Spleen (tissue), 11 donors: ENCODE results near the gene CDK19. TPM values are rescaled to one million over a fixed set of nuclear protein-coding genes. Genes with fewer than 3 reads are reported as not detected.

ENCODE experiments used
- DNase-seq: peaks from one replicate; pipeline ENCODE4 v3.0.0-alpha.2; 2020
- H3K27ac ChIP-seq, 8 donors: fragments of 200-600 bp; sonication (generic) in 7 of 8; 1 replicate in 4 of 8; 2 replicates in 4 of 8; pipeline versions ENCODE4 v1.5.0 to v1.8.0; 2016 to 2021; ENCODE audit warnings: inconsistent platforms in 4 of 8, mild to moderate bottlenecking in 4 of 8, moderate library complexity in 1 of 8
- H3K27me3 ChIP-seq, 7 donors: fragments of 200-600 bp; sonication (generic) in 6 of 7; replicated peaks in 1 of 7; 1 replicate in 4 of 7; 2 replicates in 3 of 7; pipeline versions ENCODE4 v1.5.0 to v1.8.0; 2016 to 2021; ENCODE audit warnings: inconsistent platforms in 3 of 7, mild to moderate bottlenecking in 1 of 7
- H3K36me3 ChIP-seq, 6 donors: fragments of 200-600 bp; sonication (generic) in 5 of 6; 1 replicate in 4 of 6; 2 replicates in 2 of 6; pipeline versions ENCODE4 v1.5.0 to v1.8.0; 2016 to 2021; ENCODE audit warnings: inconsistent platforms in 2 of 6
- H3K4me1 ChIP-seq, 6 donors: fragments of 200-600 bp; sonication (generic) in 5 of 6; 1 replicate in 3 of 6; 2 replicates in 3 of 6; pipeline versions ENCODE4 v1.5.0 to v1.8.0; 2016 to 2021; ENCODE audit warnings: inconsistent platforms in 3 of 6
- H3K4me3 ChIP-seq, 8 donors: fragments of 200-600 bp; sonication (generic) in 7 of 8; 1 replicate in 4 of 8; 2 replicates in 4 of 8; pipeline versions ENCODE4 v1.5.0 to v1.8.0; 2016 to 2021; ENCODE audit warnings: inconsistent platforms in 4 of 8, mild to moderate bottlenecking in 4 of 8, moderate library complexity in 2 of 8
- H3K9me3 ChIP-seq, 8 donors: fragments of 200-600 bp; sonication (generic) in 7 of 8; 1 replicate in 4 of 8; 2 replicates in 4 of 8; pipeline versions ENCODE4 v1.5.0 to v1.8.0; 2016 to 2021; ENCODE audit warnings: inconsistent platforms in 4 of 8
- POLR2A ChIP-seq, 3 donors: fragments of 450-650 bp; IDR thresholded peaks; one replicate each; pipeline ENCODE4 v1.5.1; 2017; ENCODE audit warnings: antibody characterized with exemption in 3 of 3, mild to moderate bottlenecking in 1 of 3
- POLR2AphosphoS5 ChIP-seq, 3 donors: sonication (generic); formaldehyde crosslinking; IDR thresholded peaks; one replicate each; pipeline ENCODE4 v1.5.1; 2017; ENCODE audit warnings: antibody characterized with exemption in 3 of 3
- WGBS, 5 donors: extraction: QIAGEN DNeasy Blood & Tissue Kit in 3 of 5; methylation state at CpG; one replicate each; pipeline versions ENCODE4 v1.1.5 to v1.1.7; 2013 to 2018; 5-methylcytosine and 5-hydroxymethylcytosine counted together
- intact Hi-C: fragments of 100-400 bp; cut with DNase I; formaldehyde crosslinking; loops from one replicate; pipeline ENCODE4 v1.15.0; 2023; ENCODE audit warnings: low total_unique reads
- polyA plus RNA-seq, 3 donors: library from polyadenylated mRNA; stranded (reverse); fragments of 200-250 nt; gene quantifications; one replicate each; pipeline ENCODE4 v1.2.1, GENCODE V29; 2013
- total RNA-seq, 7 donors: library from RNA; depleted of rRNA in 3 of 7; stranded (reverse); fragments of >200 nt in 3 of 7; fragmentation: NEBNext Ultra II Directional in 4 of 7; extraction: Animal tissue kit (Norgen Biotek cat#: 25700) in 4 of 7; gene quantifications; one replicate each; pipeline versions ENCODE4 v1.1.0 to v1.2.1, GENCODE V29; 2016 to 2021
- TF ChIP-seq, protein P1 (sequence below), 11 experiments: fragments of 200-600 bp in 7 of 11; fragments of 450-650 bp in 4 of 11; sonication (generic) in 4 of 11; IDR thresholded peaks in 8 of 11; conservative IDR thresholded peaks in 3 of 11; 1 replicate in 7 of 11; 2 replicates in 4 of 11; pipeline versions ENCODE4 v1.4.0 to v1.8.0; 2016 to 2021; ENCODE audit warnings: antibody characterized with exemption in 11 of 11, inconsistent platforms in 4 of 11, mild to moderate bottlenecking in 1 of 11
- donor health status: healthy with polysubstance abuse.
- donor health status: DM: no; HTN: no; CAD: no; lungs with moderate emphysema.
- donor health status: DM: no; HTN: no; CAD: no.
- donor health status: Bipolar disorder and iron deficiency.
- donor health status: healthy.
- donor health status: DM: no; HTN: no; CAD: no.
- donor health status: DM: yes; HTN: yes; CAD: no.

Gene CDK19
- total and polyA plus RNA-seq, 10 donors, result 7.9 to 29.8 (median 21.7) TPM

DNA sequence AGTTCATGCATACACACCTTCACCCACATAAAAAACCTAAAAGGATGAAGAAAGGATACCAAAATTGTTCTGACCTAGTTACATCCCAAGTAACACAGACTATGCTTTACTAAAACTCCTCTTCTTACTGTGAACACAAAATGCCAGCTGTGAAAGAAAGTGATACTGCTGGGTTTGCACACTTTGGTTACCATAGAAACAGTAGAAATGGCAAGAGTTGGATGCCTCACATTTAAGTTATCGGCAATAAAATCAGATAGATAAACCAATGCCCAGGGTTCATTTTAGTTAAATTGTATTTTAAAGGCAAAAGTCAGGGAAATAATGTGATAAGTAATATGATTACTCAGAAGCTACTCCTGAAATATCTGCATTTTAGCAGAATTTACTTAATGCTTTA lies 161.9 kb downstream of the CDK19 start:
- no peaks in the 10 kb centered on the region for H3K27me3 ChIP-seq
- H3K27ac ChIP-seq, result no peak overlapping the region
- WGBS, 5 donors, result 89 to 95% (median 93%) methylated on average over 1 of the region's 1 CpG
- H3K4me3 ChIP-seq, result no peak overlapping the region
- TF ChIP-seq POLR2AphosphoS5 (IDR thresholded peaks at IDR 0.05) (no peak), POLR2A (IDR thresholded peaks at IDR 0.05) (no peak)
- TF ChIP-seq, protein P1, sequence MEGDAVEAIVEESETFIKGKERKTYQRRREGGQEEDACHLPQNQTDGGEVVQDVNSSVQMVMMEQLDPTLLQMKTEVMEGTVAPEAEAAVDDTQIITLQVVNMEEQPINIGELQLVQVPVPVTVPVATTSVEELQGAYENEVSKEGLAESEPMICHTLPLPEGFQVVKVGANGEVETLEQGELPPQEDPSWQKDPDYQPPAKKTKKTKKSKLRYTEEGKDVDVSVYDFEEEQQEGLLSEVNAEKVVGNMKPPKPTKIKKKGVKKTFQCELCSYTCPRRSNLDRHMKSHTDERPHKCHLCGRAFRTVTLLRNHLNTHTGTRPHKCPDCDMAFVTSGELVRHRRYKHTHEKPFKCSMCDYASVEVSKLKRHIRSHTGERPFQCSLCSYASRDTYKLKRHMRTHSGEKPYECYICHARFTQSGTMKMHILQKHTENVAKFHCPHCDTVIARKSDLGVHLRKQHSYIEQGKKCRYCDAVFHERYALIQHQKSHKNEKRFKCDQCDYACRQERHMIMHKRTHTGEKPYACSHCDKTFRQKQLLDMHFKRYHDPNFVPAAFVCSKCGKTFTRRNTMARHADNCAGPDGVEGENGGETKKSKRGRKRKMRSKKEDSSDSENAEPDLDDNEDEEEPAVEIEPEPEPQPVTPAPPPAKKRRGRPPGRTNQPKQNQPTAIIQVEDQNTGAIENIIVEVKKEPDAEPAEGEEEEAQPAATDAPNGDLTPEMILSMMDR (IDR thresholded peaks at IDR 0.05 in 8 of 11, conservative IDR thresholded peaks at IDR 0.05 in 3 of 11), result no peak
- H3K9me3 ChIP-seq, result no peaks in the 10 kb centered on the region
- H3K4me1 ChIP-seq, result no peaks in the 10 kb centered on the region
- intact Hi-C loops, result no loop called here
- DNase-seq, result no peak
- peaks cover 0 to 8% (median 0%) of the 10 kb centered on the region in 6 donors for H3K36me3 ChIP-seq

DNA sequence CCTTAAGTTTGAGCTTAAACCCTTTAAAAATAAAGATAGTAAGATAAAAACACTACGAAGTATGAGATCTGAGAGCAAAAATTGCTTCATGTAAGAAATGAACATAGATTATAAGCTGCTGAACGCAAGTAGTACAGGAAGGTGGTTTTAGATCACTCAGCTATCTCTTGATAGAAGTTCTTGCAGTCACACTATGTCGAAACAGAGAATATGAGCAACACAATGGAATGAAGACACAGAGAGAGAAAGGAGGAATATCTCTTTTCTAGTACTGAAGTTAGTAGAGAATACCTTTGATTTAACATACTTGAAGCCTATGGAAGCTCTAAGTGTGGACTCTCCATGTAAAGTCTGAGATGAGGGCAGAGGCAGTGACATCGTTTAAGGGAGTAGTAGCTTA lies 162.7 kb downstream of the CDK19 start:
- no peak overlapping the region for H3K4me3 ChIP-seq
- peaks cover 0 to 2% (median 0%) of the 10 kb centered on the region in 6 donors for H3K36me3 ChIP-seq
- H3K9me3 ChIP-seq, result no peaks in the 10 kb centered on the region
- intact Hi-C loops, result no loop called here
- 80 to 88% (median 84%) methylated on average over 4 of the region's 4 CpGs for WGBS, 5 donors
- no peaks in the 10 kb centered on the region for H3K4me1 ChIP-seq
- no peak overlapping the region for H3K27ac ChIP-seq
- H3K27me3 ChIP-seq, result no peaks in the 10 kb centered on the region
- TF ChIP-seq POLR2AphosphoS5 (IDR thresholded peaks at IDR 0.05) (no peak), POLR2A (IDR thresholded peaks at IDR 0.05) (no peak)
- TF ChIP-seq, protein P1 (IDR thresholded peaks at IDR 0.05 in 8 of 11, conservative IDR thresholded peaks at IDR 0.05 in 3 of 11), result no peak
- DNase-seq, result no peak

- 90 to 96% (median 94%) methylated on average over 4 of the region's 4 CpGs for WGBS, 5 donors
- Histone ChIP-seq H3K36me3 (peaks cover 0 to 13% (median 8%) of the 10 kb centered on the region in 6 donors), H3K9me3 (peaks cover 0 to 7% (median 0%) of the 10 kb centered on the region in 8 donors), H3K27me3 (no peaks in the 10 kb centered on the region), H3K4me3 (no peak overlapping the region), H3K4me1 (no peaks in the 10 kb centered on the region), H3K27ac (no peak overlapping the region)
- intact Hi-C loops, result no loop called here
- no peak for DNase-seq
- TF ChIP-seq POLR2A (IDR thresholded peaks at IDR 0.05), result no peak
- no peak for TF ChIP-seq POLR2AphosphoS5 (IDR thresholded peaks at IDR 0.05)
- TF ChIP-seq, protein P1 (IDR thresholded peaks at IDR 0.05 in 8 of 11, conservative IDR thresholded peaks at IDR 0.05 in 3 of 11), result no peak
Observed at GRCh38 chr6:110650755-110651154, 164.5 kb downstream of the CDK19 start.

- Histone ChIP-seq H3K9me3 (peaks cover 0 to 7% (median 0%) of the 10 kb centered on the region in 8 donors), H3K4me1 (no peaks in the 10 kb centered on the region), H3K27me3 (no peaks in the 10 kb centered on the region), H3K36me3 (peaks cover 0 to 19% (median 14%) of the 10 kb centered on the region in 6 donors), H3K27ac (no peak overlapping the region), H3K4me3 (no peak overlapping the region)
- TF ChIP-seq, protein P1 (IDR thresholded peaks at IDR 0.05 in 8 of 11, conservative IDR thresholded peaks at IDR 0.05 in 3 of 11), result no peak
- no peak for TF ChIP-seq POLR2A (IDR thresholded peaks at IDR 0.05)
- no peak for TF ChIP-seq POLR2AphosphoS5 (IDR thresholded peaks at IDR 0.05)
- no peak for DNase-seq
- intact Hi-C loops, result no loop called here
Observed at GRCh38 chr6:110649704-110650103, 165.6 kb downstream of the CDK19 start.
